A673 (cell line): ENCODE results near the gene ZC3H12D. TPM values are rescaled to one million over a fixed set of nuclear protein-coding genes. Genes with fewer than 3 reads are reported as not detected.
A peak's percentile ranks its signal among the peaks of the same experiment; 100 is the strongest.

Experiments
- BruUV-seq: library from RNA; stranded (reverse); fragments of 400-500 nt; replicated peaks from 2 replicates; lab custom pipeline; 2021; lab: Mats Ljungman, UMichigan
- CTCF ChIA-PET: fragments of 300-600 bp; sonication (Branson Sonifier 250); formaldehyde crosslinking; loops from one replicate; lab custom pipeline; 2022; ENCODE audit warnings: antibody characterized with exemption; lab: Charles Lee
- POLR2A ChIA-PET: fragments of 300-600 bp; sonication (Branson Sonifier 250); formaldehyde crosslinking; loops from one replicate; lab custom pipeline; 2022; ENCODE audit warnings: antibody characterized with exemption; ENCODE audit not compliant: low non-redundant PET; lab: Charles Lee
- DNase-seq: peaks from one replicate; pipeline ENCODE4 v3.0.0-alpha.2; 2015; ENCODE audit warnings: low spot score
- H3K27ac ChIP-seq: fragments of 200-600 bp; sonication (generic); 2 replicates; pipeline ENCODE4 v1.5.1; 2016; ENCODE audit warnings: mixed run types, low read depth, mild to moderate bottlenecking, mixed read lengths, antibody characterized with exemption, low read length; ENCODE audit not compliant: poor library complexity, severe bottlenecking
- H3K27me3 ChIP-seq: fragments of 200-600 bp; sonication (generic); replicated peaks from 2 replicates; pipeline ENCODE4 v1.6.1; 2017; ENCODE audit warnings: mixed run types, low read depth, mild to moderate bottlenecking, mixed read lengths, antibody characterized with exemption, low read length; ENCODE audit not compliant: insufficient read depth, poor library complexity
- H3K36me3 ChIP-seq: fragments of 200-600 bp; sonication (generic); 2 replicates; pipeline ENCODE4 v1.6.1; 2016; ENCODE audit warnings: mixed run types, mild to moderate bottlenecking, mixed read lengths, antibody characterized with exemption, low read length; ENCODE audit not compliant: insufficient read depth, poor library complexity, severe bottlenecking
- H3K4me1 ChIP-seq: fragments of 200-600 bp; sonication (generic); 2 replicates; pipeline ENCODE4 v1.6.1; 2017; ENCODE audit warnings: mixed run types, mild to moderate bottlenecking, mixed read lengths, antibody characterized with exemption, low read length; ENCODE audit not compliant: insufficient read depth, poor library complexity, severe bottlenecking
- H3K4me3 ChIP-seq: fragments of 200-600 bp; sonication (generic); 2 replicates; pipeline ENCODE4 v1.5.1; 2016; ENCODE audit warnings: low read depth, mixed run types, mild to moderate bottlenecking, mixed read lengths, low read length; ENCODE audit not compliant: poor library complexity, severe bottlenecking
- H3K9me3 ChIP-seq: fragments of 200-600 bp; sonication (generic); 2 replicates; pipeline ENCODE4 v1.6.1; 2016; ENCODE audit warnings: mixed run types, low read depth, mild to moderate bottlenecking, mixed read lengths, antibody characterized with exemption, low read length; ENCODE audit not compliant: poor library complexity, severe bottlenecking
- CTCF ChIP-seq: fragments of 300-800, 200-600 bp; sonication (generic); conservative IDR thresholded peaks from 2 replicates; pipeline ENCODE4 v1.5.1; 2017; ENCODE audit warnings: low read depth, mild to moderate bottlenecking, antibody characterized with exemption, low read length, moderate library complexity, mixed read lengths
- EZH2 ChIP-seq: fragments of 200-600 bp; sonication (generic); IDR thresholded peaks from 2 replicates; pipeline ENCODE4 v1.6.1; 2017; ENCODE audit warnings: borderline replicate concordance, low read depth, mild to moderate bottlenecking, mixed read lengths, antibody characterized with exemption, low read length; ENCODE audit not compliant: poor library complexity, severe bottlenecking
- intact Hi-C: fragments of 100-400 bp; cut with micrococcal nuclease; formaldehyde crosslinking; loops from one replicate; pipeline ENCODE4 v1.10.0; 2022; ENCODE audit not compliant: unreplicated experiment
- total RNA-seq: library from RNA; stranded (reverse); gene quantifications from 2 replicates; pipeline ENCODE4 v1.2.3, GENCODE V29; 2021

ZC3H12D gene
- total RNA-seq, 1 experiment from 2014 or later = 0.30 TPM

- no TSS peak for BruUV-seq
- peaks cover 7% of the 10 kb centered on the region for H3K4me1 ChIP-seq
- DNase-seq = no peak
- H3K9me3 ChIP-seq = no peaks in the 10 kb centered on the region
- H3K4me3 ChIP-seq = no peak overlapping the region
- intact Hi-C loops = no loop called here
- no peak for TF ChIP-seq EZH2
- TF ChIP-seq CTCF = no peak
- no peaks in the 10 kb centered on the region for H3K27me3 ChIP-seq
- CTCF ChIA-PET = no interaction called here
- POLR2A ChIA-PET = no interaction called here
- H3K36me3 ChIP-seq = peaks cover 23% of the 10 kb centered on the region
- no peak overlapping the region for H3K27ac ChIP-seq
Measured at GRCh38 chr6:149410557-149410956, 74.3 kb downstream of the ZC3H12D start.

- Histone ChIP-seq H3K27ac (no peak overlapping the region), H3K4me3 (no peak overlapping the region), H3K4me1 (peaks cover 10% of the 10 kb centered on the region), H3K27me3 (no peaks in the 10 kb centered on the region), H3K9me3 (no peaks in the 10 kb centered on the region), H3K36me3 (peaks cover 23% of the 10 kb centered on the region)
- CTCF ChIA-PET = no interaction called here
- intact Hi-C loops = no loop called here
- POLR2A ChIA-PET = no interaction called here
- no peak for DNase-seq
- no TSS peak for BruUV-seq
- TF ChIP-seq CTCF (no peak), EZH2 (no peak)
Measured at GRCh38 chr6:149409617-149410016, 75.2 kb downstream of the ZC3H12D start.

- intact Hi-C loops = no loop called here
- TF ChIP-seq EZH2 = no peak
- TF ChIP-seq CTCF = no peak
- H3K27ac ChIP-seq = peak overlapping the region; percentile 21
- DNase-seq = peak; percentile 26
- peaks cover 10% of the 10 kb centered on the region for H3K4me1 ChIP-seq
- ChIA-PET CTCF (no interaction called here), POLR2A (no interaction called here)
- peaks cover 23% of the 10 kb centered on the region for H3K36me3 ChIP-seq
- no TSS peak for BruUV-seq
- no peaks in the 10 kb centered on the region for H3K9me3 ChIP-seq
- no peak overlapping the region for H3K4me3 ChIP-seq
- no peaks in the 10 kb centered on the region for H3K27me3 ChIP-seq
Measured at GRCh38 chr6:149405823-149406765, 78.7 kb downstream of the ZC3H12D start.
